HK-2 (cell line): ENCODE results near the gene NDUFAF2.

Experiments used
- DNase-seq: peaks from one replicate; pipeline ENCODE4 v3.0.0-alpha.2; 2018; ENCODE audit not compliant: unreplicated experiment

Gene NDUFAF2

DNA sequence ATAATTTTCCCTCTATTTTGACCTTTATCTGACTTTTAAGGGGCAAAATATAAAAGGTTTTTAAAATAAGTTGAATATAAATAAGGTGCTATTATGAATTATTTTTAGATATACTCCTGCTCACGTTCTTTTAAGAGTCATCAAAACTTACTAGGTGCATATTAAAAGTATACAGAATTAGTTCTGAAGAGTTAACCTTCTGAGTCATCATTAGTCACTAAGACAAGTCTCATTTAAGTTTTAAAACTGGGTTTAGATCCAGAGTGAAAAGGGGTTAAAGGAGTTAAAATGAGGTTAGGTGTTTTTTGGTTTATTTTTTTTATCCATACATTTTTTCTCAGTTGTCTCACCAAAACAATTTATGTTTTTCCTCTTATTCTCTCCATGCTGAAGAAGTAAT lies 175.5 kb downstream of the NDUFAF2 start:
- DNase-seq = no peak

DNA sequence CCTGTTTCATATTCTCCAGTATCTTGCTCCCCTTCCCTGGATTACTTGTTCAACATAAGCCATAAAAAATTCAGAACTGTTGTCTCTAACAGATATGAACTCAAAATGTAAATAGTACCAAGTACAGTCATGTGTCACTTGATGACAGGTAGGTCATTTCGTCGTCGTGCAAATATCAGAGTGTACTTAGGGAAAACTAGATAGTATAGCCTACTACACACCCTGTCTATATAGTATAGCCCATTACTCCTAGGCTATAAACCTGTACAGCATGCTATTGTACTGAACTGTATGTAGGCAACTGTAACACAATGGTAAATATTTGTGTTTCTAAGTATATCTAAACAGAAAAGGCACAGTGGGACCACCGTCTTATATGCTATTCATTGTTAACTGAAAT lies 178.1 kb downstream of the NDUFAF2 start:
- no peak for DNase-seq

DNA sequence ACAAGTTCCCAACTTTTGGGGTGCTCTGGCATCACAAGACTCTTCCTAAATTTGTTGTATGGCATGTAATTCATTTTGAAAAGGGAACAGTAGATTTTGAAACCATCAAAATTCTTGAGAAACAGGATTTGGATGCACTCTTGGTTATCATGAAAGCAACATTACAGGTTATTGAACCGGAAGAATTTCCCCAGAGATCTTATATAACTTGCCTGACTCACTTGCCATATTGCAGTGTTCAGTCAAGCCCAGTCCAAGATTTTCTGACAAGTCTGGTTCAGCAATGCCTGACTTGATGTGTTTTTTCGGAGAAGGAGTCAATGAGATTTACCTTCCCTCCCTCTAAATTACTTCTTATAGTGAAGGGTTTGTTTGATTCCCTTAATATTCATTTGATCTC lies 185.3 kb downstream of the NDUFAF2 start:
- no peak for DNase-seq

DNA sequence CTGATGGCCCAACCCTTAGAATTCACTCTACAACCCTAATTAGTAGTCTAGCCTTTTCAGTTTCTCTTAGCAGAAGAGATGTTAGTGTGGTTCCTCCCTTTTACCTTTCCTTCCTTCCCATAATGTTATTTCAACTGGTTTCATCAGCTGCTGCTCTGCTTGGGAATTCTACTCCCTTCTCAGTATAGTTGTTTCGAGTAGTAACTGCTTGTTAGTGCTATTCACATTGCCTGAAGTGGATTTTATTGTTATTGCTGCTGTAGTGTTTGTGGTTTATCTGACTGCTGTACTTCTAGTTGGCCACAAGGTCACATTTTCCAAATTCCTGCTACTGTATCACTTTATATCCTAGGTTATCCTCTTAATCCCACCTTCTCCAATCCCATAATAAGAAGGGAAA lies 187.6 kb downstream of the NDUFAF2 start:
- no peak for DNase-seq

DNA sequence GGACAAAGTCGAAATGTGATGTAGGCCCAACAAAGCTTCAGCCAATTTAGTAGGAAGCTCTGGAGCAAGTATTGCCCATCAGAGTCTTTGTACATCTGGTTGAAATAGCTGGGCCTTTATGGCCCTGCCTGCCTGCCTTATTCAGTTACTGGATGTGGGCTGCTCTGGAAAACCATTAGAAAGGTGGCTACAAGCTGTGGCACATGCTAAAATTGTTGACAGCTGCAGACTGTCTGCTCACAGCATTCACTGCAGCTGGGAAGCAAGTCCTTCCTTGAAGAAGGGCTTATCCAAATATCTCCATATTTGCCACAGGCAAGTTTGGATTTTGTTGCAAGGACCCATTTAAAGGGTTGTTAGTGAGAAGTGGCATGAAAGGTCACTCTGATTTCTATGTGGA lies 192.8 kb downstream of the NDUFAF2 start:
- no peak for DNase-seq

DNA sequence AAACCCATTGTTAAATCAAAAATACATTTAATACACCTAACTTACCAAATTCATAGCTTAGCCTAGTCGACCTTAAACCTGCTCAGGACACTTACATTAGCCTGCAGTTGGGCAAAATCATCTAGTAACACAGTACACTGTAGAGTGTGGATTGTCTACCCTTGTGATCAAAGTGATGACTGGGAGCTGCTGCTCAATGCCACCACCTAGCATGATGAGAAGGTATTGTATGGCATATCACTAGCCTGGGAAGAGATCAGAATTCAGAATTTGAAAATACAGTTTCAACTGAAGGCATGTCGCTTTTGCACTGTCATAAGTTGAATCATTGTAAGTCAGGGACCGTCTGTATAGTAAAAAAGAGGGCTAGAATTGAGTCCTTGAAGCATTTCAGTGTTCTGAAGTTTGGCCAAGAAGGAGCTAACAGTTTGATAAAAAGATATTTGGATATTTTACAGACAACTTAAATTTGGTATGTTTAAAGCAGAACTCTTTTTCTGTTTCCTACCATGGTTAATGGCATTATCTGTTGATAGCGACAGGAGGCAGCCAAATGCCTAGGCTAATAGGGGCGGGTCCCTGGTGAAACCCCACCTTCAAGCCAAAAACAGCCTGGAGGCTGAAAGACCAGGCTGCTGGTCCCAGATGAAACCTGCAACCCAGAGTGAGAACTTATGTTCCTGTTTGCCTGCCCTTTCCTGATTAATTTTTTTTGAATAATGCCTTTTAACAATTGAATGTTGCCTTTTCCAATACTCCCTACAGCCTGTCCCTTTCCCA lies 194.3 kb downstream of the NDUFAF2 start:
- DNase-seq = no peak

DNA sequence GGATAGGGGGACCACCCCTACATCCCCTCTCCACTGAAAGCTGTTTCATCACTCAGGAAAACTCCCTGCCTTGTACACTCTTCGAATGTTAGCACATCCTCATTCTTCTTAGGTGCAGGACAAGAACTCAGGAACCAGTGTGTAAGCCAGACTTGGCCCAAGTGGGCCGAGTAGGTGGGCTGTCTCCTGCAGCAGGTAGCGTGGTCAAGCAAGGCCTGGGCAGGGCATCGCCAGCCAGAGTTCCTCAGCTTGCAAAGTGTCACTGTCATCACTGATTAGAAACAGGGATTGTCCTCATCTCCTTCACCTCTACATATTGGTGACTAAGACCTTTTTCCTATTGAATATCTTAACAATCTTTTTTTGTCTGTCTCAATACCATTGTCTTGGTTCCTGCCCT lies 194.9 kb downstream of the NDUFAF2 start:
- no peak for DNase-seq

DNA sequence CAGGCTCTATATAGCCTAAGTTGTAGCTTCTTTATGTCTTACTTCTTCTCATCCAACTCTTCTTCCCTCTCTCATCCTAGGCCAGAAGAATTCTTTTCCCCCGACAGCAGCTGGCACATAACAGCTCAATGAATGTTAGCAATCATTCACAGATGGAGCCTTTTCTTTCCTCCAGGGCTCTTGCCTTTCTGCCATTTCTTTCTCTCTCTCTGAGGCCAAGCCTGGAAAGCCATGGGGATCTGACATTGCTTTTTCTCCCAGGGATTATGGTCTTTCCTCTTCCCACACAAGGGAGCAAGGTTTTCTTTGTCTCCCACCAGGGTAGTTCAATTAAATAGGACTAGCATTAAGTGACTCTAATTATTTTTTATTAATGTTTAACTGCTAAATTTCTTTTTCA lies 196.8 kb downstream of the NDUFAF2 start:
- no peak for DNase-seq

DNA sequence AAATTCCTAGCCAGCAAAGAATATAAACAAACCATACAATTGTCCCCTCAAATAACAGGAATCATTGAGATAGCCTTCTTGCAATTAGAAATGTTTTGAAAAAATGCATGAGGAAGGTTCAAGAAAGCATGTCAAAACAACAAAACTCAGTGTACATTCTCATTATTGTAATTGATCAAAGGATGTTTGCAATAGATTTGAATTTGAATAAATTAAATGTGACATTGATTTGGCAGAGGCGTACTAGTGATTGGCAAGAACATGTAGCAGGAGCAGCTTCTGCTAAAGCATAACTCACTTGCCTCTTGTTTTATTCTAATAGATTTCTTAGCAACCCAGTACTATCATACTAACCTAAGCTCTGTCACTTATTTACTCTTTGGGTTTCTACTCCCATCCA lies 197.4 kb downstream of the NDUFAF2 start:
- DNase-seq = no peak

DNA sequence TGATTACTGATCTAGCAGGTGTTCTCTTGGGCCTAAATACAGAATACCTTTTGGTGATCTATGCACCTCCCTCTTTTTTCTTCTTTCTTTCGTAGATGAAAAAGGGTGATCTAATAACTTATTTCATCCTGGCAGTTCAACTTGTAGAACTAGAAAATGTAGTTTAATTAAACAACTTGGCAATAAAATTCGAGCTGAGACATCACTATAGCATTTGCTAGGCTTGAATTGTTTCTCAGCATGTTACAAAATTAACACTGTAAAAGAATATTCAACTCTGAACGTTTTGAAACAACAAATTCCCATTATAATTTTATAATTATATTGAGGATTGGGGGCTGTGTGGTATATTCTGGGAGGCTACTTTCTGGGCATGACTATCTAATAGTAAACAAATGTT lies 197.8 kb downstream of the NDUFAF2 start:
- no peak for DNase-seq

DNA sequence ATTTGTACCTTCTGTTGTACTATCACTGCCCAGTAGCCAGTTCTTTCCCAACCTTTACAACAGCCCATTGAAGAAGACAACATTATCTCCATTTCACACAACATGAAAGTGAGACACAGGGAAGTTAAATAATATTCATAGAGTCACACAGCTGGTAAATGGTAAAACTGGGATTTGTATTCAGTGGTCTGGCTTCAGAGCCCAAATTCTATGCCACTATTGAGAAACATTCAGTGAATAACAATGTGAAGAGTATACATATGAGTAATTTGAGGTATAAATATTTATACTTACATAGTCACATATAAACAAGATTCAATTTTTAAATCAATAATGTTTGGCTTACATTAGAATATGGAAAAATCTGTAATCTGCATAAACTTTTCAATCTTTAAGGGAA lies 203.5 kb downstream of the NDUFAF2 start:
- no peak for DNase-seq

DNA sequence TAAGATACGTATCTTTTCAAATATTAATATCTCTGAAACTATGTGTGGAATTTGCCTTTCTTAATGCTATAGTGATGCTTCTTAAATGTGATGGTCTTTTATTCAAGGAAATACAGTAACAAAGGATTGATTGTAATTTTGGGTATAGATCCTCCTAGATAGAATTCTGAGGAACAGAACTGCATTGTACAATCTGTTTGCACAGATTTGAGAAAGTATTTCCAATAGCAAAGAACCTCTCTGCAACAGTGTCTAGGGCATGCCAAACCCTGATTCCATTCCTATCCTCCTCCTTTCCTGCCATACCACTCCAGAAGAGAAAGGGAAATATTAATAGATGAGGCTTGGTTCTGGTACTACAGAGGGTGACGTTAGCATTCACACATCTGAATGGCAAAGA lies 206.9 kb downstream of the NDUFAF2 start:
- no peak for DNase-seq

DNA sequence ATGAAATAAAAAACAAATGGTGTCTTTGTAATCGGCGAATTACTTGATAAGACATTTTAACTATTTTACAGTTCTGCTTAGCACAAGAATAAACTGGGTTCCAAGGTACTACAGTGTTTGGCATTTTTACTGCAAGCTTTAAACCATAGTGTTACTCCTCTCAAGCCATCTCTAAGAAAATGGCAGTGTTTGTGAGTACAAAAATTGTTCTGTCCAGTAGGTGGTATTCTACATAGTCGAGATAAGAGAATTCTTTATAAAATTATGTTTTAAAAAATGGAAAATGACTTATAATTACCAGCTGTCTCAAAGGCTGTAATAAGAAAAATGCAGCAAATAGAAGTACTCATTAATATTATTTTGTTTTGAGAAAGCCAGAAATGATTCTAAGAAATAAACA lies 214.1 kb downstream of the NDUFAF2 start:
- no peak for DNase-seq

DNA sequence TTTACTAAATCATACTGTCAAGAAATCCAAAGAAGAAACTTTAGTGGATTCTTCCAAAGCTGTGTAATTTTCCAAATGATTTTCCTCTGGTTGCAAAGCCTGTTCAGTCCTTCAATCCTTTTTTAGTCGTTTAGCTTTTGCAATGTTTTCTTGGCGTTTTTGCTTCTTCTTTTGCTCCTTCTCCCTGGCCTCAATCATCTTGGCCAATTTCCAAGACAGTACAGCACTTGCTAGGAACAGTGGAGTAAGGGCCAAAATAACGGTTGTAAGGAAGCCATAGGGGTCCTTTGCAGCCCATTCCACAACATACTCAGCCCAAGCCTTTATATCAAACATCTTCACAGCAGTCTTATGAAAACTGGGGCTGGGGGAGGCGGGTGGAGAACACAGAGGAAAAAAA lies 214.8 kb downstream of the NDUFAF2 start:
- DNase-seq = no peak

DNA sequence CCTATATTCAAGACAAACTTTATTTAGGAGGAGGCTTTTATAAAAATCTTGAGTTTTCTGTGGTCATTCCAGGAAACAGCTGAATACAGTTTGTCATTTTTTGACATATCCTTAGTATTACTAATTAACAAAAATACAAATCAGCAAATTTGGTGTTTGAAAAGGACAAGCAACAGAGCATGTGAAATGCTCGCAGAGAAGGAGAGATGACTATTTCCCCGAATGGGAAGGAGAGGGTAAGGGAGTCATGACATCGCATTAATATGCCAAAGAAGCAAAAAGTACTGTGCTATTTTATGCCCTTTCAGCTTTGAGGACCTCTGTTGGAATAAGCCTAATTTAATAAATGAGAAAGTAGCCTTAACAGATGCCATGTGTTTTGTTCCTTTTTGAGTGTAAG lies 215.5 kb downstream of the NDUFAF2 start:
- no peak for DNase-seq

DNA sequence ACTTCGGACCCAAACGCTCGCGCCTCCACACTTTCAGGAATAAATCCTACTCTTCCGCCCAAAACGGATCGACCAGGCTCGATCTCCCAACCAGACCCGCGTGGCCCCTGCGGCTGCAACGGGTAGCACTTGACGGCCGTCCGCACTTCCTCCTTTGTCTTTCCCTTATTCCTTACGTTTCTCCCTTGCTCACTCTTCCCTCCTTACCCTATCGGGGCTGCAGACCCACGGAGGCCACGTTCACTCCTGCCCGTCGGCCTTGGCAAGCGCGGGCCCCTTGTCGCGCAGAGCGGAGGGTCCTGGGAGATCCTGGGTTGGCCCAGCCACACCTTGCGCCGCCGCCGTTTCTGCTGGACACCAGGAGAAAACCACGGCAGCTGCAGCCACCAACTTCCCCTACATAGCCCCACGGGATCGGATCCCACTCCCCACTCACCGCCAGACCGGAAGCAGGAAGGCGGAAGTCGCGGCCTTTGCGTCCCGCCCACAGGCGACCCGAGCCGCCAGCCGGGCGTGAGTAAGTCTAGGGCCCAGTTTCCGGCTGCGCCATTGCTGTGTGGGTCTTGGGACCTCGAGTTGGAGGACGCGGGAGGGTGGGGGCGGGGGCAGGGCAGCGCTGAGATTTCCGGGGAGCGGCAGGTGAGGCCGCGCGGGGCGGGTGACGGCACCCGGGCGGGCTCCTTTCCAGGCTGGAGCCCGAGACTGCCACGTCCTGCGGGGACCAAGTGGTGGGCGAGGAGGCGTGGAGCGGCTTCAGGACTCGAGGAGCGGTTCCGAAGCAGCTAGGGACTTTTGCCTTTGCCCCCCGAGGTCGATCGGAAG lies 217.2 kb downstream of the NDUFAF2 start, which contains the start of gene SMIM15:
SMIM15 (minus strand) TSS at position 459 of the 822 bp plus-strand sequence. CDS start 2,297 bp downstream, outside the sequence.
- DNase-seq = peak; percentile 89

DNA sequence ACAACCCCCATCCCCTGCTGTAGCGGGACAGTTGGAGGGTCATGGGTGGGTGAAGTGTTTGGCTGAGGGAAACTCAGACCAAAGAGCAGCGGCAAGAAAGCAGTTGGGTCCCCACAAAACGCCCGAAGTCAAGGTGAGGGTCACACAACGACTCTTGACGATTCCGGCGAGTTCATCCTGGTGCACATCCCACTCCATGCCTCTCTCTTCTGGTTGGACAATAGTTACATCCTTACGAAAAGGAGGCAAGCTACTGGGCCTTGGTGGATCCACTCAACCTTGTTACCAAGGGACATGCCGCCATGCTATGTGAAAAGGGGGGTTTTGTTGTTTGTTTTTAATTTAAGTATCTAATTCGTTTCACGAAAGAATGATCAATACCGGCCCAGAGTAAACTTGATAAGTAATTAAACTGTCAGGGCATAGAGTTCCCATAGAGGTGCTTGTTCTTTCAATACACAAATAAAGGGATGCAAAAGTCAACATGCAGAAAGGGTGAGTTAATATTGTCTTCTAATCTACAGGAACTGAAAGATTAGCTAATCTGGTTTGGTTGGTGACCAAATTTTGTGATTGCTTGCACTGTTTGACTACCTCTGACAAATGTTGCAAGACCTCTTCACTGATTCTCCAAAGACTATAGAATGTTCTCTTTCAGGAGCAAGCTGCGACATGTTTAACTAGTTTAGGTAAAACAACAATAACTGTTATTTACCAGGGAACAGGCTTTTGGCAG lies 218.0 kb downstream of the NDUFAF2 start:
- no peak for DNase-seq

DNA sequence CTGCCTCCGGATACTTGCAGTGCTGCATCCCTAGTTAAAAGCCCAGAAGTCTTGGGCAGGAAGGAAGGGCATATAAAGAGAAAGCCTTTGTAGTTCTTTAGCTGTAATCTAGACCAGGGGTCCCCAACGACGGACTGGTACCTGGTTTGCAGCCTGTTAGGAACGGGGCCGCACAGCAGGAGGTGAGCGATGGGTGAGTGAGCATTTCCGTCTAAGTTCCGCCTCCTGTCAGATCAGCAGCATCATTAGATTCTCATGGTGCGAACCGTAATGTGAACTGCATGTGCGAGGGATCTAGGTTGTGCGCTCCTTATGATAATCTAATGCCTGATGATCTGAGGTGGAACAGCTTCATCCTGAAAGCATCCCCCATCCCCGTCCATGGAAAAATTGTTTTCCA lies 218.9 kb downstream of the NDUFAF2 start:
- no peak for DNase-seq

DNA sequence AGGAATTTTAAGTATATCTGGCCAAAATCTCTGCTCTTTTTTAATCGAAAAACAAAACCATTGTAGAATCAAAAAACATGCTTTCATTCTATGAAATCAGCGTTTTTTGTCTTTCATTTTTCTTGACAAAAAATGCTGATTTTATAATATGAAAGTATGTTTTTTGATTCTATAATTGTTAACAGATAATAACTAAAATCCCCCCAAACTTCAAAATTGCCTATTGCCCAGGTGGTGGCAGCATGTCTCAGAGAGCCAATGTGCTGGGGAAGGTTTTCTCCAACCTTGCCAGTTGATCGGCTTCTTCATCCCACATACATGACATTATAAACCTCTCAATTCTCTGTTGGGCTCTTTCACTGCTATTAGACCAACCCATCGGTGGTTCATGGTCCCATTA lies 222.4 kb downstream of the NDUFAF2 start:
- DNase-seq = no peak

DNA sequence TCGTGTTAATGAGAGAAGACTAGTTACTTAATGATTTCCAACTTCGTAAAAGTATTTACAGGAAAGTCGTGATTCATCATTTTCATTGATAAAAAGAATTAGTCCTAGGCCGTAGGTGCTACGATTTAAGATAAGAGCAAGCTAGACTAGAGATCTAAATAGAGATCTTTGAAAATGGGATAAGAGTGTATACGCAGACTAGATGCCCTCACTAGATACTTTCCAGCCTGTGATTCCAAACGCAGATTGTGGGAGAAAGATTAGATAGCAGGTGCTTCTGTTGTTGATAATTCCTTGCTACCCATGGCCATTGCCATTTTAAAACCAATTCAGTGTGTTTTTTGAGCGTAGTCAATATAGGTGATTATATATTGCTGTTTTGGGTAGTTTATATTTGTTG lies 223.9 kb downstream of the NDUFAF2 start:
- DNase-seq = no peak

DNA sequence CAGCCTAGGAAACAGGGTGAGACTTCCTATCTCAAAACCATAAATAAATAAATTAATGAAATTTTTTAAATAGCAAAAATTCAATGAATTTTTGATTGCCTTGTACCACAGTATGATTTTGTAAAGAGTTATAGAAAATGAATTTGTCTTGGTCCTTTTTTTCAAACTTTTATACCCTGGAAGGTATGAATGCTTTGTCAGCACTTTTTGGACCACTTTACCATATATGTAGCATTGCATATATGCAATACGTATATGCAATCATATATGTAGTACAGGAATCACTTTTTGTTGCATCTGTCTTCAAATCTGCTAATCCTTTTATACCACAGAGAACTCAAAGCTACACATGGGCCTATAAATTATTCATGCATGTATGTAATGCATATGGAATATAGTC lies 226.5 kb downstream of the NDUFAF2 start:
- no peak for DNase-seq

DNA sequence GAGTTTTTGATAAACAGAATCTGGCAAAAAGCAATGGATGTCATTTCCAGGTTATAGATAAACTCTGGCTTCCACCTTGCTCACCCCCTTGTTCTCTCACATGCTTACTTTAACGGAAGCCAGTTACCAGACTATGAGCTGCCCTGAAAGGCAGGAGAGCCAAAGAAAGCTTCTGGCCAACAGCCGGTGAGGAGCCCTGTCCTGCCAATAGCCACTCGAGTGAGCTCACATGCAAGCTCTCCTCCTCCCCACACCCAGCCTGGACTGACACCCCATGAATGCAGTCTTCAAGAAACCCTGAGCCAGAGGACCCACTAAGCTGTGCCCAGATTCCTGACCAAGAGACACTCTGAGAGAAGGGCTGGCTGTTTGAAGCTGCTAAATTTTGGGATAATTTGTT lies 231.6 kb downstream of the NDUFAF2 start:
- no peak for DNase-seq

DNA sequence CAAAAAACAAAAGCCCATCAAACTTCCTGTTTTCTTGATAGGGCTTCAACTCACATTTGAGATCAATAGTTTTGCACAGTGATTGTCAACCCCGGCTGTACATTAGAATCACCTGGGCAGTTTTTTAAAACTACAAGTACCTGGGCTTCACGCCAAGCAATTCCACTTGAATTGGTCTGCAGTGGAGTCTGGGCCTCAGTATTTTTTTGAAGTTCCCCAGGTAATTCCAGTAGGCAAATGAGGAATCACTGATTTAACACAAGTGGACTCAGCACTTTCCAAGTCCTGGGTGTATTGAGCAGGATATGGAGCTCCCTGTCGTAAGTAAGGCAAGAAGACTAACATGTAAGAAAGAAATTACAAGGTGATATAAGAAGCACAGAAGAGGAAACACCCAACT lies 232.1 kb downstream of the NDUFAF2 start:
- no peak for DNase-seq
